NCI-H774 (cell line): Measurements from ENCODE around the gene PPAT.

ENCODE experiments used
- DNase-seq: peaks from one replicate; lab custom pipeline; 2025; lab: John Stamatoyannopoulos, UW

Gene PPAT

GRCh38 chr4:56433280-56433679 is 2.1 kb downstream of the PPAT start:
- DNase-seq = no peak

DNA sequence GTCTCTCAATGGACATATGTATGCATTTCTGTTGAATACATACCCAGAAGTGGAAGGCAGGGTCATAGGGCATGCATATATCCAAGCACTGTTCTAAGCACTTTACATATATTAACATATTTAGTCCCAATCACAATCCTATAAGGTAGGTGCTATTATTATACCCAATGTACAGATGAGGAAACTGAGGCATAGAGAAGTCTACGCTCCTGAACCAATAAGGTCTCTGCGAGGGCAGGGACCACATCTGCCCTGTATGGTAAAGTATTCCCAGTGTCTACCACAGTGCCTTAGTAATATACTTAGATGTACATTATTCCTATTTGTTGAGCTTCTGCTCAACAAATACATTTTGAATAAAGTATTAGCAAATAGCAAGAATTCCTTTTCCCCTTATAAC is 5.2 kb downstream of the PPAT start:
- no peak for DNase-seq

GRCh38 chr4:56427179-56427578 is 8.2 kb downstream of the PPAT start:
- no peak for DNase-seq

DNA sequence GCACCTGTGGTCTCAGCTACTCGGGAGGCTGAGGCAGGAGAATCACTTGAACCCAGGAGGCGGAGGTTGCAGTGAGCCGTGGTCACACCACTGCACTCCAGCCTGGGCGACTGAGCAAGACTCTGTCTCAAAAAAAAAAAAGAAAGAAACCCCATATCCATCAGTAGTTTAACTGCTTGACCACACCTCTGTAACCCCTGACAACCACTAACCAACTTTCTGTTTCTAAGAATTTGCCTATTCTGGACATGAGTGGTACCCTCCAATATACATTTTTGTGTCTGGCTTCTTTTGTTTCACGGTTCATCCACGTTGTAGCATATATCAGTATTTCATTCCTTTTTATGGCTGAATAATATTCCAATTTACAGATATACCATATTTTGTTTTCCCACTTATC is 9.1 kb downstream of the PPAT start:
- no peak for DNase-seq

GRCh38 chr4:56425518-56425917 is 9.9 kb downstream of the PPAT start:
- DNase-seq = no peak

- DNase-seq = no peak
Measured at GRCh38 chr4:56424697-56425514, 10.5 kb downstream of the PPAT start.

GRCh38 chr4:56424176-56424575 is 11.2 kb downstream of the PPAT start:
- DNase-seq = no peak

GRCh38 chr4:56417396-56417795 is 18.0 kb downstream of the PPAT start:
- no peak for DNase-seq

- no peak for DNase-seq
Measured at GRCh38 chr4:56416349-56416748, 19.1 kb downstream of the PPAT start.

DNA sequence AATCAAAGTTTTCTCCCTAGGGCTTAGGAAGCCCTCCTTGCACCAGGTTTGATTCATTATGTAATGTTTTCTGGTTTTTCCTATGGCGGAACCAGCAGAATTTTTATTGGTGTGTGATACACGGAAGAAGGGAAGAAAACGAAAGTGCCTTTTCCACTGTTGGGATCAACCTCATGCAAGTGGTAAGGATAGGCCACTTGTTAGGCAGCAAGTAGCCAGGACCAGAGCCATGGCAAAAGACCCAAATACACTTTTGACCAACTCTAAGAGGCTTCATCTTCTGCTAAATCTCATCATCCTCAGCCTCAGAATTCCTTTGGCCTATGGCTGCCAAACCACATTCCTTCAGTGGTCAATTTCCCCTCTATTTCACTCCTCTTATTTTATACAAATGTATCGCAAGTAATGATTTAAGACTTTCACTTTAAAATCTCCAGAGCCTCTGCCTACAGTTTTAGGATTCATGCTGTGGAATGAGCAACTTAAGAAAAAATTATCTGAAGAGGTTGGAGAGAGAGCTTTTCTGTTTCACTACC is 21.2 kb downstream of the PPAT start:
- no peak for DNase-seq

DNA sequence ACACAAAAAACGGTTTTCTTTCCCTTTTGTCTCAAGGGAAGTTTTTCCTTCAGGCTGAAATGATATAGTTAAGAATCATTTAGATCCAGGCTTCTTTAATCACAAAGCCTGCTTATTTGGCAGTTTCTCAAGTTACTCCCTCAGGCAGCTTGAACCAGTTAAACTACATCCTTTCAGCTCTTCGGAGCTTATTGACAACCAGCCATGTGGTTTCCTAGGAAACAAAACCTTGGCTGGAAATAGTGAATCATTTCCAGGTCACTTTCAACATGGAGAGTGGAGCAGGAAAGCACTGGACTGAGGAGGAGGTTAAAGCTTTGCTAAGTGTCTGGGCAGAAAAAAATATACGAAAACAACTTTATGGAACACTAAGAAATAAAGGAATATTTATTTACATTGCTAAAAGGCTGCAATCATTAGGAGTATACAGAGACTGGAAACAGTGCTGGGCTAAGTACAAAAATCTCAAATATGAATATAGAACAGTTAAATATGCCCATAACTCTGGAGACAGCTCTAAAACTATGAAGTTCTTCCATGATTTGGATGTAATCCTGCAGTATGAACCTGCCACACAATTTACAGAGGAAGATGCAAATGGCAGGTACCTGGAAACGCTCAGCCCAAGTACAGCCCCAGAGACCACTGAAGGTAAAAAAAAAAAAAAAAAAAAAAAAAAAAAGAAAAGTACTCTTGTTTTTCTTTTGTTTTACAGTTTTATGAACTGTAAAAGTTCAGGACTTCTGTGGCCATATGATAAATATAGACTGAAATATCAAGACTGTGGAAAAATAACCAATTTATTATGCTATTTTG is 25.0 kb downstream of the PPAT start:
- peak; percentile 87 for DNase-seq

DNA sequence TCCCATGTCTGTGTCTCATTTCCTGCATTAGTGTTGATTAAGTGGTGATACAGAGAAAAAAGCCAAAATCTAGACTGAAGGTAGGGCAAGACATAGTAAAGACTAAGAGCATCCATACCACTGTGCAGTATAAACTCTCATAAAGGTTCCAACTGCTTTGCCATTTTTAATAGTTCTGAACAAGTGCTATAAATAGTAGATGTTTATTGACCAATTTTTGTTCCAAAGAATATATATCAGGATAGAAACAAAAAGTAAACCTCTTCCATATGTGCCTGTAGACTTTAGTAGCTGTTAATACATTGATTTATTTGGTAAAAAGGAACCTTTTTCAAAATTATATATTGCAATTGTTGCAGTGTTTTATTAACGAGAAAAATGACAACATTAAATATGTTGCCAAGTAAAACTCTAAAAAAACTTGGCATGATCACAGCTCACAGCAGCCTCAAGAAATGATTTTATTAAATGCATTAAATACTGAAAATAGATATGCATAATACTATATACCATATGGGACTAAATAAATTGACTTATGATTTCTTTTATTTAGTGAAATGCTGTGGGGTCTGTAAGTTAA is 25.8 kb downstream of the PPAT start:
- no peak for DNase-seq

- no peak for DNase-seq
Measured at GRCh38 chr4:56408978-56409377, 26.4 kb downstream of the PPAT start.

DNA sequence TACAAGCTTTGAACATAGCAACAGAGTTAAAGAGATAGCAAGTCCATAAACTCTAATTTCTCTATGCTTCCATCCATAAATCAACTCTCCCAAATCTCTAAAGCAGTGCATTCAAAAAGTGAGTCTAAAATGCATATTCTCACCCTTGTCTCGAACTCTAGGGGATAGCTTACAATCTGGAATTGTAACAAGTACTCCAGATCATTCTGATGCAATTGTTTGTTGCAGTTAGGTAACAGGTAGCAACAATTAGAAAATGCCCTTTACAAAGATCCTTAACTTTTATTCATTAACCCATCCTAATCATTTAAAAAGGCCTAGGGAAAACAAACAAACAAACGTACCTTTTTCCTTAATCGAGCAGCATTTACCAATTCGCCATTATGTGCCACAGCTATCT is 29.3 kb downstream of the PPAT start:
- no peak for DNase-seq

GRCh38 chr4:56405016-56405415 is 30.4 kb downstream of the PPAT start:
- DNase-seq = no peak

DNA sequence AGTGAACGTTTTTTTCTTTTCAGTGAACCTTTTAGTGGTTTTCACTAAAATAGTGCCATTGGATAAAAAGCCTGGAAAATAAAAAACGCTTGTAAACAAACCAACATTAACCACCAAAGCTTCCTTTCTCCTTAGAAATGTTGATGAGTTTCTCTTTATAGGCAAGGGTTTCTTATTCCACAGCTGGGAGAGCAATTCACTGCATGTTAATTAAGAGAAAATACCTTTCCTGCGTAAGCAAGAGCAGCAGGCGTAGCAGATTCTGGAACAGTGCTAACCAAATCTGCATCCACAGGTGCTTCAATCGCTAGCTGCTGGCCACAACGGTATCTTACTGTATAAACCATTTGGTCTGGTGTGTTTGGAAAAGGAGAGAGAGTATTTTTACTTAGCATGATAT is 34.9 kb downstream of the PPAT start:
- no peak for DNase-seq

- DNase-seq = no peak
Measured at GRCh38 chr4:56391270-56391669, 44.1 kb downstream of the PPAT start.

DNA sequence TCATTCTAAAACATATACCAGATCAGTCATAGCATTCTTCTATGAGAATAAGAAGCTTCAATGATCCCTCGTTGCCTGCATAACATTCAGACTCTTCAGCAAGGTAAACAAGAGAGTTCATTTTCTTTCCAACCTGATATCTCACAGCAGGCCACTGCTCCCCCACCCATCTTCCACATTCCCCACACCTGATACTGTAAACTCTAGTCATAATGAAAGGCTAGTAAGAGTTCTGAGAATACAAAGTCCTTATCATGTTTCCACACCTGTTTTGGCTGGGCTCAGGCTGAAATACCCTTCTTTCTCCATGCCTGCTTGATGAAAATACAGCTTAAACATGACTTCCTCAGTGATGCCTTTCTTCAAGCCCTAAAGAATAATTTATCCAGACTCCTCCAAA is 45.9 kb downstream of the PPAT start:
- DNase-seq = no peak

DNA sequence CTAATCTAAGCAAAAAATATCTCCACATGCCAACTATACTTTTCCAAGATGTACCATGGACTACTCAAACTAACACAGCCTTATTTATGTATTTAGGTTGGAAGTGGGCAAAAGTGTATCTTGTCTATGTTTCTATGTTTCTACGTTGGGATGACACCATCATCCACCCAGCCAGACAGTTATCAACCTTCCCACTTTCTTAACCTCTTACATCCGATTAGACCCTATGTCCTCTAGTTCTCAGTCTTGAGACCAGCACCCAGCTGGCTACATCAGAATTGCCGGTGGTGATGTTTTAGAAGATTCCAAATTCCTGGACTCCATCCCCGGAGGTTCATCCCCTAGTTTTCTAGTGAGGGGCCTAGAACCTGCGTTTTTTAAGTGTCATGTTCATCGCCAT is 47.1 kb downstream of the PPAT start:
- no peak for DNase-seq

DNA sequence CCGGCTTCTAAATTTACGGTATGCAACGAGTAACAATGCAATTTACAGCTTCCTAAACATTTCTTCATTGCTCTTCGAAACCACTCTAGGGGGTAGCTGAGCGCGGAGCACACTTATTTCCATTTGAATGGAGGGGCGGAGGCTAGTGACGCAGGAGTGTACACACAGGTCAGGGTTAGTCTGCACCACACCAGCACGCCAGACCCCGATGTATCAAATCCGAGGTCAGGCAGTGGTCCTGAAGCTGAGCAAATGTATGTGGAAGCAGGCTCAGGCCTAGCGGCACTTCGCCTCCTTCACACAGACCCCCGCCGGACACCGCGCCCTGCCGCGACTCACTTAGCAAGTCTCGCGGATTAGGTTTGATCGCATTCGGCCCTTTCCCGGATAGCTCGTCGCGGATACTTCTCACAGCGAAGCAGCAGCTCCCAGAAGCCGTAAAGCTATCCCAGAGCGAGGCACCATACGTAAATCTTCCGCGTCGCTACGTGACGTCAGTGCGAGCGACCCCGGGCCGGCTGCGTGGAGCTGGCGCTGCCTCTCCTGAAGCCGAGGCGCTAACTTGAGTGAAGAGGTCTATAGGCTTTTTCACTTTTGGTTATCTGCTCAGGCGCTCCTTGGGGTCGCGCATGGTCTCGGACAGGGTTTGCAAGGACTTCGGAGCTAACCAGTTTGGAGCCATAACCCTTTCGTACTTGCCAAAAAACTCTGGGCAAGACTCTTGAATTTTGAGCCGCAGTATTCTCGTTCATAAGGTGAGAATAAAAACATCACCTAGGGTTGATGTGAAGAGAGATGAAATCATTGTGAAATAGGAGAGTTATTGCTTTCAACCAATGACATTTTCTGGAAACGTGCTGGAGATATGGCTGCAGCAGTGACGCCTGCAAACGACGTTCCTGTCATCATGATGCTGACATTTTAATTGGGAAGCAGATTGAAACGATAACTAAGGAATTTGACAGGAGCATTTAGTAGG is 48.1 kb downstream of the PPAT start, which contains the start of gene AASDH:
Gene AASDH, minus strand, starts transcription at position 469 of the 979 bp plus-strand sequence. CDS start 3,192 bp downstream, outside the sequence.
- peak; percentile 88 for DNase-seq

DNA sequence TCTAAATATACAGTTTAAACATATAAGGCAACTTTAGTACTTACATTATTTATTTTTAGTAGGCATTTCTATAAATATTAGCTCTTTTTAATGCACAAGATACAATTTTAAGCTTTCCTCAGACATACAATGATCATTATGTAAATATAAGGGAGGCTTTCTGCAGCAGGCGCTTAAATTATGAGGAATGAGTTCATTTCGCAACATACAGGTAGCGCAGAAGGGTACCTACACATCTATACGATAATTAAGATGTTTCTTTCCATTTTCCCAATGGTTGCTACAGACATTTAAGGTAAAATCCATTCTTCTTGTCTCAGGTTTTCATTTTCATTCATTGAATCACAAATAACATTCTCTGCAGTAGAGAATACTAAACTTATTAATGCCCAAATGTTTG is 49.3 kb downstream of the PPAT start:
- no peak for DNase-seq
